Neuronal stem cell (in vitro differentiated cells): ENCODE measurements around the gene CWC27.

Source experiments
- DNase-seq: peaks from one replicate; pipeline ENCODE4 v3.0.0-alpha.2; 2013; ENCODE audit warnings: low spot score
- H2AFZ ChIP-seq: one replicate; pipeline ENCODE4 v1.6.1; 2013; ENCODE audit warnings: mild to moderate bottlenecking, low read length, inconsistent platforms
- H2AK5ac ChIP-seq: 2 replicates; pipeline ENCODE4 v1.6.1; 2013; ENCODE audit warnings: low read depth, mild to moderate bottlenecking, inconsistent platforms, low read length, moderate library complexity, mixed read lengths
- H2BK120ac ChIP-seq: 2 replicates; pipeline ENCODE4 v1.6.1; 2013; ENCODE audit warnings: low read depth, mild to moderate bottlenecking, inconsistent platforms, low read length, moderate library complexity, mixed read lengths
- H2BK12ac ChIP-seq: one replicate; pipeline ENCODE4 v1.6.1; 2013; ENCODE audit warnings: low read length, inconsistent platforms
- H2BK15ac ChIP-seq: 2 replicates; pipeline ENCODE4 v1.6.1; 2013; ENCODE audit warnings: mild to moderate bottlenecking, low read length, inconsistent platforms, mixed read lengths
- H2BK5ac ChIP-seq: one replicate; pipeline ENCODE4 v1.6.1; 2013; ENCODE audit warnings: inconsistent platforms, mild to moderate bottlenecking, low read length, moderate library complexity
- H3K14ac ChIP-seq: one replicate; pipeline ENCODE4 v1.6.1; 2013; ENCODE audit warnings: low read length, inconsistent platforms
- H3K18ac ChIP-seq: 2 replicates; pipeline ENCODE4 v1.6.1; 2013; ENCODE audit warnings: low read length, inconsistent platforms
- H3K23ac ChIP-seq: 2 replicates; pipeline ENCODE4 v1.6.1; 2013; ENCODE audit warnings: low read depth, mild to moderate bottlenecking, mixed read lengths, low read length, inconsistent platforms; ENCODE audit not compliant: poor library complexity
- H3K27ac ChIP-seq: replicated peaks from 3 replicates; pipeline ENCODE4 v1.5.1; 2013; ENCODE audit warnings: low read length, inconsistent platforms
- H3K27me3 ChIP-seq, 3 experiments: 2 replicates each; pipeline ENCODE4 v1.6.1; 2013; ENCODE audit warnings: low read length in 3 of 3, mild to moderate bottlenecking in 2 of 3, inconsistent platforms in 1 of 3, low read depth in 1 of 3, mixed read lengths in 1 of 3, moderate library complexity in 1 of 3; ENCODE audit not compliant: control insufficient read depth in 3 of 3, insufficient read depth in 3 of 3
- H3K36me3 ChIP-seq, 2 donors: replicated peaks in 1 of 2; 2 replicates each; pipeline ENCODE4 v1.6.1; 2013; ENCODE audit warnings: low read length in 2 of 2; ENCODE audit not compliant: control insufficient read depth in 2 of 2, insufficient read depth in 2 of 2
- H3K4ac ChIP-seq: 2 replicates; pipeline ENCODE4 v1.6.1; 2013; ENCODE audit warnings: inconsistent platforms, mild to moderate bottlenecking, low read length, moderate library complexity
- H3K4me1 ChIP-seq, 2 donors: 1 replicate in 1 of 2; 2 replicates in 1 of 2; pipeline ENCODE4 v1.6.1; 2013; ENCODE audit warnings: low read length in 2 of 2, low read depth in 1 of 2; ENCODE audit not compliant: control insufficient read depth in 2 of 2, insufficient read depth in 1 of 2
- H3K4me2 ChIP-seq: one replicate; pipeline ENCODE4 v1.6.1; 2013; ENCODE audit warnings: mild to moderate bottlenecking, low read length, inconsistent platforms; ENCODE audit not compliant: insufficient read depth, poor library complexity, severe bottlenecking
- H3K4me3 ChIP-seq, 2 donors: 2 replicates each; pipeline ENCODE4 v1.5.1; 2013; ENCODE audit warnings: low read length in 2 of 2, mild to moderate bottlenecking in 2 of 2, inconsistent platforms in 1 of 2, moderate library complexity in 1 of 2
- H3K79me1 ChIP-seq: one replicate; pipeline ENCODE4 v1.6.1; 2013; ENCODE audit warnings: low read depth, mild to moderate bottlenecking, inconsistent platforms, low read length, moderate library complexity
- H3K9ac ChIP-seq: one replicate; pipeline ENCODE4 v1.6.1; 2013; ENCODE audit warnings: mild to moderate bottlenecking, low read depth, low read length, inconsistent platforms; ENCODE audit not compliant: poor library complexity
- H3K9me3 ChIP-seq, 2 donors: replicated peaks in 1 of 2; 2 replicates each; pipeline versions ENCODE3 to v1.6.1; 2013; ENCODE audit warnings: low read length in 2 of 2, mild to moderate bottlenecking in 2 of 2, inconsistent platforms in 1 of 2, low read depth in 1 of 2, mixed read lengths in 1 of 2, moderate library complexity in 1 of 2; ENCODE audit not compliant: control insufficient read depth in 2 of 2, insufficient read depth in 1 of 2
- H4K8ac ChIP-seq: one replicate; pipeline ENCODE4 v1.6.1; 2013; ENCODE audit warnings: low read depth, mild to moderate bottlenecking, inconsistent platforms, low read length, moderate library complexity
- H4K91ac ChIP-seq: one replicate; pipeline ENCODE4 v1.6.1; 2013; ENCODE audit warnings: low read length, low read depth, mild to moderate bottlenecking, inconsistent platforms; ENCODE audit not compliant: poor library complexity
- WGBS, 2 donors: extraction: QIAGEN DNeasy Blood & Tissue Kit; methylation state at CpG; one replicate each; pipeline ENCODE4 v1.1.7; 2013; ENCODE audit warnings: missing lambda C conversion rate in 2 of 2, mixed read lengths in 1 of 2; ENCODE audit not compliant: insufficient read length in 2 of 2, insufficient replicate concordance in 1 of 2; ENCODE audit errors: extremely low coverage in 2 of 2; 5-methylcytosine and 5-hydroxymethylcytosine counted together

The CWC27 gene

GRCh38 chr5:65013166-65013565, 244.4 kb downstream of the CWC27 start:
- Histone ChIP-seq H2AFZ (no peak overlapping the region), H2BK120ac (no peak overlapping the region), H2BK12ac (no peak overlapping the region), H3K4me2 (no peak overlapping the region), H3K4ac (no peak overlapping the region), H3K4me1 (peaks cover 6% of the 10 kb centered on the region in 2 donors), H3K36me3 (no peaks in the 10 kb centered on the region), H2BK5ac (no peak overlapping the region), H2BK15ac (no peak overlapping the region), H2AK5ac (no peak overlapping the region), H3K4me3 (no peak overlapping the region), H4K91ac (no peak overlapping the region), H3K79me1 (no peaks in the 10 kb centered on the region), H3K18ac (no peak overlapping the region), H4K8ac (no peak overlapping the region), H3K14ac (no peak overlapping the region), H3K27ac (no peak overlapping the region), H3K9ac (no peak overlapping the region), H3K23ac (no peak overlapping the region), H3K27me3 (no peaks in the 10 kb centered on the region), H3K9me3 (no peaks in the 10 kb centered on the region)
- no CpG with 5 or more reads among the region's 1 CpG for WGBS, 2 donors
- DNase-seq = no peak

- Histone ChIP-seq H3K4me1 (peaks cover 6 to 8% of the 10 kb centered on the region in 2 donors), H3K27ac (no peak overlapping the region), H2BK120ac (no peak overlapping the region), H3K36me3 (no peaks in the 10 kb centered on the region), H3K79me1 (no peaks in the 10 kb centered on the region), H3K4me3 (no peak overlapping the region), H3K27me3 (no peaks in the 10 kb centered on the region), H3K4me2 (no peak overlapping the region), H3K9ac (no peak overlapping the region), H3K4ac (no peak overlapping the region), H3K9me3 (no peaks in the 10 kb centered on the region), H3K18ac (no peak overlapping the region), H2AFZ (no peak overlapping the region), H2AK5ac (no peak overlapping the region), H2BK12ac (no peak overlapping the region), H3K14ac (no peak overlapping the region), H2BK5ac (no peak overlapping the region), H4K8ac (no peak overlapping the region), H3K23ac (no peak overlapping the region), H2BK15ac (no peak overlapping the region), H4K91ac (no peak overlapping the region)
- no peak for DNase-seq
- WGBS, 2 donors = no CpG with 5 or more reads among the region's 2 CpGs
Observed at GRCh38 chr5:65014769-65015168, 246.0 kb downstream of the CWC27 start.

GRCh38 chr5:65015767-65016166, 247.0 kb downstream of the CWC27 start:
- Histone ChIP-seq H3K9me3 (no peaks in the 10 kb centered on the region), H3K18ac (no peak overlapping the region), H3K27ac (no peak overlapping the region), H3K4me2 (no peak overlapping the region), H3K36me3 (no peaks in the 10 kb centered on the region), H3K23ac (no peak overlapping the region), H3K9ac (no peak overlapping the region), H3K14ac (no peak overlapping the region), H2AFZ (peak overlapping the region; percentile 2), H2BK12ac (no peak overlapping the region), H2BK5ac (no peak overlapping the region), H2AK5ac (no peak overlapping the region), H3K79me1 (no peaks in the 10 kb centered on the region), H4K91ac (no peak overlapping the region), H2BK120ac (no peak overlapping the region), H3K27me3 (no peaks in the 10 kb centered on the region), H3K4me1 (peaks cover 6 to 8% of the 10 kb centered on the region in 2 donors), H3K4ac (no peak overlapping the region), H2BK15ac (no peak overlapping the region), H4K8ac (no peak overlapping the region), H3K4me3 (no peak overlapping the region)
- WGBS, 2 donors = no CpG with 5 or more reads among the region's 3 CpGs
- DNase-seq = no peak

GRCh38 chr5:65017636-65018035, 248.9 kb downstream of the CWC27 start:
- H3K23ac ChIP-seq = no peak overlapping the region
- H3K14ac ChIP-seq = no peak overlapping the region
- H3K4me3 ChIP-seq = no peak overlapping the region
- no peak for DNase-seq
- no peaks in the 10 kb centered on the region for H3K79me1 ChIP-seq
- no peak overlapping the region for H2AFZ ChIP-seq
- H2BK5ac ChIP-seq = no peak overlapping the region
- no peak overlapping the region for H3K9ac ChIP-seq
- no peaks in the 10 kb centered on the region for H3K36me3 ChIP-seq
- no peak overlapping the region for H2BK12ac ChIP-seq
- H3K4ac ChIP-seq = no peak overlapping the region
- H2BK120ac ChIP-seq = no peak overlapping the region
- H2AK5ac ChIP-seq = no peak overlapping the region
- peaks cover 6 to 8% of the 10 kb centered on the region in 2 donors for H3K4me1 ChIP-seq
- H3K4me2 ChIP-seq = no peak overlapping the region
- H3K9me3 ChIP-seq = no peaks in the 10 kb centered on the region
- H4K8ac ChIP-seq = no peak overlapping the region
- H3K27me3 ChIP-seq = no peaks in the 10 kb centered on the region
- no peak overlapping the region for H3K27ac ChIP-seq
- no peak overlapping the region for H3K18ac ChIP-seq
- no peak overlapping the region for H4K91ac ChIP-seq
- no peak overlapping the region for H2BK15ac ChIP-seq
